HG02571 (cell line): ENCODE data around the gene PIN4.
"Not testable (repeated sequence)": the region's sequence is repeated elsewhere in the genome, so short reads cannot be mapped to it uniquely, and the experiment has no call there.

Experiments used
- ATAC-seq: cut with Tn5 transposase; IDR thresholded peaks from one replicate; pipeline ENCODE4 v1.9.1; 2021; ENCODE audit warnings: mild to moderate bottlenecking, moderate library complexity; ENCODE audit not compliant: unreplicated experiment

PIN4 gene

GRCh38 chrX:72201836-72202536 lies 20.4 kb downstream of the PIN4 start:
- ATAC-seq, result no peak

GRCh38 chrX:72202792-72203401 lies 21.3 kb downstream of the PIN4 start:
- no peak for ATAC-seq

- no peak for ATAC-seq
Measured at GRCh38 chrX:72203421-72203820, 21.9 kb downstream of the PIN4 start.

GRCh38 chrX:72205706-72206105 lies 24.1 kb downstream of the PIN4 start:
- no peak for ATAC-seq

- ATAC-seq, result no peak
Measured at GRCh38 chrX:72207366-72207765, 25.8 kb downstream of the PIN4 start.

GRCh38 chrX:72208126-72208800 lies 26.7 kb downstream of the PIN4 start:
- ATAC-seq, result no peak

- no peak for ATAC-seq
Measured at GRCh38 chrX:72216973-72217372, 35.4 kb downstream of the PIN4 start.

GRCh38 chrX:72220375-72220774 lies 38.8 kb downstream of the PIN4 start:
- not testable (repeated sequence) for ATAC-seq

- no peak for ATAC-seq
Measured at GRCh38 chrX:72230290-72230689, 48.7 kb downstream of the PIN4 start.

- ATAC-seq, result no peak
Measured at GRCh38 chrX:72236841-72237240, 55.3 kb downstream of the PIN4 start.

- ATAC-seq, result no peak
Measured at GRCh38 chrX:72238183-72238582, 56.6 kb downstream of the PIN4 start.

GRCh38 chrX:72238721-72239475 lies 57.3 kb downstream of the PIN4 start, which contains the start of gene ERCC6L:
Gene ERCC6L (minus strand): TSS chrX:72239027. CDS start chrX:72238911, 116 bp downstream.
- ATAC-seq, result peak; percentile 96

GRCh38 chrX:72240976-72241375 lies 59.4 kb downstream of the PIN4 start:
- ATAC-seq, result no peak

- no peak for ATAC-seq
Measured at GRCh38 chrX:72243472-72243871, 61.9 kb downstream of the PIN4 start.

- no peak for ATAC-seq
Measured at GRCh38 chrX:72245461-72246089, 64.0 kb downstream of the PIN4 start.

GRCh38 chrX:72247206-72247942 lies 65.8 kb downstream of the PIN4 start:
- no peak for ATAC-seq
